ENCODE results near the gene EIF4G1.

DNA sequence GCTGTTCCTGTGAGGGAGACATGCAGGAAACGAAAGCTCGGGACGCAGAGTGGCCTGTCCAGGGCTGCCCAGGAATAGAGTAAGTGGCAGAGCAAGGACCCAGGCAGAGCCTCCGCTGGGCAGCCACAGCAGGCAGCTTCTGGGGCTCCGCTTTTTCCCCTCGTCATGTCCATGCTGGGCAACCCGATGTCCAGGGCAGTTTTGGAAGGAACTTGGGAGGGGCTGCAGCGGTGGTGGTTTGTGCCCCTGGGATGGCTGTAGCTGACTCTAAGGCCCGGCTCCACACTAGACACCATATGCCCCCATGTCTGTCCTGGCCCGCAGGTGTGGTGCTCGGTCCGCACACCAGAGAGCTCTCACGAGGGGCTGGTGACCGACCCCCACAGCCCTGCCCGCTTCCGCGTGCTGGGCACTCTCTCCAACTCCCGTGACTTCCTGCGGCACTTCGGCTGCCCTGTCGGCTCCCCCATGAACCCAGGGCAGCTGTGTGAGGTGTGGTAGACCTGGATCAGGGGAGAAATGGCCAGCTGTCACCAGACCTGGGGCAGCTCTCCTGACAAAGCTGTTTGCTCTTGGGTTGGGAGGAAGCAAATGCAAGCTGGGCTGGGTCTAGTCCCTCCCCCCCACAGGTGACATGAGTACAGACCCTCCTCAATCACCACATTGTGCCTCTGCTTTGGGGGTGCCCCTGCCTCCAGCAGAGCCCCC lies 22.5 kb upstream of the EIF4G1 start:
- TF ChIP-seq, protein P1, sequence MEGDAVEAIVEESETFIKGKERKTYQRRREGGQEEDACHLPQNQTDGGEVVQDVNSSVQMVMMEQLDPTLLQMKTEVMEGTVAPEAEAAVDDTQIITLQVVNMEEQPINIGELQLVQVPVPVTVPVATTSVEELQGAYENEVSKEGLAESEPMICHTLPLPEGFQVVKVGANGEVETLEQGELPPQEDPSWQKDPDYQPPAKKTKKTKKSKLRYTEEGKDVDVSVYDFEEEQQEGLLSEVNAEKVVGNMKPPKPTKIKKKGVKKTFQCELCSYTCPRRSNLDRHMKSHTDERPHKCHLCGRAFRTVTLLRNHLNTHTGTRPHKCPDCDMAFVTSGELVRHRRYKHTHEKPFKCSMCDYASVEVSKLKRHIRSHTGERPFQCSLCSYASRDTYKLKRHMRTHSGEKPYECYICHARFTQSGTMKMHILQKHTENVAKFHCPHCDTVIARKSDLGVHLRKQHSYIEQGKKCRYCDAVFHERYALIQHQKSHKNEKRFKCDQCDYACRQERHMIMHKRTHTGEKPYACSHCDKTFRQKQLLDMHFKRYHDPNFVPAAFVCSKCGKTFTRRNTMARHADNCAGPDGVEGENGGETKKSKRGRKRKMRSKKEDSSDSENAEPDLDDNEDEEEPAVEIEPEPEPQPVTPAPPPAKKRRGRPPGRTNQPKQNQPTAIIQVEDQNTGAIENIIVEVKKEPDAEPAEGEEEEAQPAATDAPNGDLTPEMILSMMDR (IDR thresholded peaks at IDR 0.05), result no peak
- TF ChIP-seq EZH2 (IDR thresholded peaks at IDR 0.05), result no peak

Data from neural progenitor cell (in vitro differentiated cells).